ENCODE measurements around the gene LRRC8E.

LRRC8E gene

DNA sequence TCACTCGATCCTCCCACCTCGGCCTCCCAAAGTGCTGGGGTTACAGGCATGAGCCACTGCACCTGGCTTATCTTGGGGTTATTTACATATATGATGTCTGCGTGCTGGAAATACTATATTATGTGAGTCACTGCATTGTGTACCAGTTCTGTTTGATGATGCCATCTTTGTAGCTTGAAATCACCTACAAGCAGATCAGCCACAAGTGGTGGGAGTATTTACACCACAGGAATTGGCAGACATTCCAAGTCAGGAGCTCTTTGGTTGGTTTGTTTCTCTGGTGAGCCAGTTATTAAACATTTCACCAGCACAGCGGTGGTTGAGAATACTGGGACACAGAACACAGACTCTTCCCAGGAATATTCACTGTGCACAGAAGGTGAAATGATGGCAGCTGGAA lies 59.6 kb downstream of the LRRC8E start:
- peaks cover 11% of the 10 kb centered on the region; the same call in 1 of the 2 replicates for H3K79me2 ChIP-seq (ENCODE audit: insufficient read depth, low read depth)
- no peaks in the 10 kb centered on the region for H3K36me3 ChIP-seq (ENCODE audit: insufficient read depth)
- H3K4me1 ChIP-seq (ENCODE audit: low read depth, poor library complexity, severe bottlenecking): peaks cover 6% of the 10 kb centered on the region
- no peaks in the 10 kb centered on the region for H4K20me1 ChIP-seq (ENCODE audit: insufficient read depth)
- no peak overlapping the region for H3K9ac ChIP-seq
- no peak overlapping the region for H2AFZ ChIP-seq (ENCODE audit: low read depth)
- H3K27ac ChIP-seq: no peak overlapping the region
- TF ChIP-seq, protein P1, sequence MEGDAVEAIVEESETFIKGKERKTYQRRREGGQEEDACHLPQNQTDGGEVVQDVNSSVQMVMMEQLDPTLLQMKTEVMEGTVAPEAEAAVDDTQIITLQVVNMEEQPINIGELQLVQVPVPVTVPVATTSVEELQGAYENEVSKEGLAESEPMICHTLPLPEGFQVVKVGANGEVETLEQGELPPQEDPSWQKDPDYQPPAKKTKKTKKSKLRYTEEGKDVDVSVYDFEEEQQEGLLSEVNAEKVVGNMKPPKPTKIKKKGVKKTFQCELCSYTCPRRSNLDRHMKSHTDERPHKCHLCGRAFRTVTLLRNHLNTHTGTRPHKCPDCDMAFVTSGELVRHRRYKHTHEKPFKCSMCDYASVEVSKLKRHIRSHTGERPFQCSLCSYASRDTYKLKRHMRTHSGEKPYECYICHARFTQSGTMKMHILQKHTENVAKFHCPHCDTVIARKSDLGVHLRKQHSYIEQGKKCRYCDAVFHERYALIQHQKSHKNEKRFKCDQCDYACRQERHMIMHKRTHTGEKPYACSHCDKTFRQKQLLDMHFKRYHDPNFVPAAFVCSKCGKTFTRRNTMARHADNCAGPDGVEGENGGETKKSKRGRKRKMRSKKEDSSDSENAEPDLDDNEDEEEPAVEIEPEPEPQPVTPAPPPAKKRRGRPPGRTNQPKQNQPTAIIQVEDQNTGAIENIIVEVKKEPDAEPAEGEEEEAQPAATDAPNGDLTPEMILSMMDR (conservative IDR thresholded peaks at IDR 0.05; ENCODE audit: low read depth, low read length): no peak
- no peaks in the 10 kb centered on the region for H3K27me3 ChIP-seq (ENCODE audit: insufficient read depth, low read depth)
- no peak overlapping the region for H3K4me3 ChIP-seq (IDR thresholded peaks at IDR 0.05; ENCODE audit: insufficient read depth, low read depth, low read length)
- H3K4me2 ChIP-seq: no peak overlapping the region

Measured in KMS-11 (cell line).